NK-92 (cell line): ENCODE data around the gene NSUN5.
"Not testable (repeated sequence)": the region's sequence is repeated elsewhere in the genome, so short reads cannot be mapped to it uniquely, and the experiment has no call there.

Source experiments
- DNase-seq: peaks from one replicate; lab custom pipeline; 2025; ENCODE audit not compliant: unreplicated experiment; lab: John Stamatoyannopoulos, UW

Gene NSUN5

GRCh38 chr7:73297235-73297634 lies 11.4 kb downstream of the NSUN5 start:
- not testable (repeated sequence) for DNase-seq

- DNase-seq = not testable (repeated sequence)
These were observed 31.4 kb downstream of the NSUN5 start for GRCh38 chr7:73277210-73277609.

- not testable (repeated sequence) for DNase-seq
These were observed 40.8 kb downstream of the NSUN5 start for GRCh38 chr7:73267813-73268212.

- DNase-seq = not testable (repeated sequence)
These were observed 41.8 kb downstream of the NSUN5 start for GRCh38 chr7:73266719-73267368.

GRCh38 chr7:73262416-73262815 lies 46.2 kb downstream of the NSUN5 start:
- not testable (repeated sequence) for DNase-seq
